Measurements from ENCODE around the gene FGGY. TPM values are rescaled to one million over a fixed set of nuclear protein-coding genes. Genes with fewer than 3 reads are reported as not detected.

The FGGY gene
- total RNA-seq, 1 experiment from 2014 or later, result 6.4 TPM

- Histone ChIP-seq H3K4me3 (ENCODE audit: low read depth, low read length) (no peak overlapping the region), H3K4me1 (no peaks in the 10 kb centered on the region), H3K27me3 (replicated peaks; ENCODE audit: control insufficient read depth, insufficient read depth, low read length) (no peaks in the 10 kb centered on the region), H3K9me3 (no peaks in the 10 kb centered on the region), H3K36me3 (ENCODE audit: control insufficient read depth, insufficient read depth, low read length) (no peaks in the 10 kb centered on the region)
- TF ChIP-seq CTCF (IDR thresholded peaks at IDR 0.05; ENCODE audit: insufficient read depth in 1 of 2, low read depth in 1 of 2, low read length in 1 of 2, severe bottlenecking in 1 of 2, unreplicated experiment in 1 of 2), result no peak
- BruUV-seq (replicated peaks), result no TSS peak
- DNase-seq, result no peak
- ChIA-PET POLR2A (no interaction called here), CTCF (no interaction called here)
- Mint-ChIP-seq H3K36me3 (ENCODE audit: insufficient read depth, unreplicated experiment) (no peaks in the 10 kb centered on the region), H3K27me3 (ENCODE audit: insufficient read depth, unreplicated experiment) (no peaks in the 10 kb centered on the region), H3K4me1 (ENCODE audit: low read depth, unreplicated experiment) (no peaks in the 10 kb centered on the region), H3K27ac (ENCODE audit: unreplicated experiment) (no peak overlapping the region), H3K9me3 (ENCODE audit: unreplicated experiment) (peaks cover 8% of the 10 kb centered on the region), H3K4me3 (ENCODE audit: unreplicated experiment) (no peak overlapping the region)
- intact Hi-C loops (cut with micrococcal nuclease; ENCODE audit: unreplicated experiment), result no loop called here
These were observed 32.6 kb downstream of the FGGY start for GRCh38 chr1:59329412-59330053.

- no peak for DNase-seq
- Histone ChIP-seq H3K4me3 (ENCODE audit: low read depth, low read length) (no peak overlapping the region), H3K27me3 (replicated peaks; ENCODE audit: control insufficient read depth, insufficient read depth, low read length) (no peaks in the 10 kb centered on the region), H3K4me1 (no peaks in the 10 kb centered on the region), H3K9me3 (no peaks in the 10 kb centered on the region), H3K36me3 (ENCODE audit: control insufficient read depth, insufficient read depth, low read length) (no peaks in the 10 kb centered on the region)
- BruUV-seq (replicated peaks), result no TSS peak
- Mint-ChIP-seq H3K27me3 (ENCODE audit: insufficient read depth, unreplicated experiment) (no peaks in the 10 kb centered on the region), H3K27ac (ENCODE audit: unreplicated experiment) (no peak overlapping the region), H3K9me3 (ENCODE audit: unreplicated experiment) (no peaks in the 10 kb centered on the region), H3K36me3 (ENCODE audit: insufficient read depth, unreplicated experiment) (no peaks in the 10 kb centered on the region), H3K4me1 (ENCODE audit: low read depth, unreplicated experiment) (no peaks in the 10 kb centered on the region), H3K4me3 (ENCODE audit: unreplicated experiment) (no peak overlapping the region)
- CTCF ChIA-PET, result no interaction called here
- intact Hi-C loops (cut with micrococcal nuclease; ENCODE audit: unreplicated experiment), result no loop called here
- TF ChIP-seq CTCF (IDR thresholded peaks at IDR 0.05; ENCODE audit: insufficient read depth in 1 of 2, low read depth in 1 of 2, low read length in 1 of 2, severe bottlenecking in 1 of 2, unreplicated experiment in 1 of 2), result no peak
- POLR2A ChIA-PET, result no interaction called here
These were observed 35.1 kb downstream of the FGGY start for GRCh38 chr1:59331686-59332620.

GRCh38 chr1:59332983-59333382 is 36.1 kb downstream of the FGGY start:
- no peaks in the 10 kb centered on the region for H3K36me3 Mint-ChIP-seq (ENCODE audit: insufficient read depth, unreplicated experiment)
- CTCF ChIA-PET, result no interaction called here
- H3K27me3 Mint-ChIP-seq (ENCODE audit: insufficient read depth, unreplicated experiment), result no peaks in the 10 kb centered on the region
- no peaks in the 10 kb centered on the region for H3K9me3 ChIP-seq
- H3K4me3 ChIP-seq (ENCODE audit: low read depth, low read length), result no peak overlapping the region
- no TSS peak for BruUV-seq (replicated peaks)
- intact Hi-C loops (cut with micrococcal nuclease; ENCODE audit: unreplicated experiment), result no loop called here
- H3K4me1 Mint-ChIP-seq (ENCODE audit: low read depth, unreplicated experiment), result no peaks in the 10 kb centered on the region
- H3K27me3 ChIP-seq (replicated peaks; ENCODE audit: control insufficient read depth, insufficient read depth, low read length), result no peaks in the 10 kb centered on the region
- no peak overlapping the region for H3K4me3 Mint-ChIP-seq (ENCODE audit: unreplicated experiment)
- H3K27ac Mint-ChIP-seq (ENCODE audit: unreplicated experiment), result no peak overlapping the region
- TF ChIP-seq CTCF (IDR thresholded peaks at IDR 0.05; ENCODE audit: insufficient read depth in 1 of 2, low read depth in 1 of 2, low read length in 1 of 2, severe bottlenecking in 1 of 2, unreplicated experiment in 1 of 2), result no peak
- H3K36me3 ChIP-seq (ENCODE audit: control insufficient read depth, insufficient read depth, low read length), result no peaks in the 10 kb centered on the region
- no peaks in the 10 kb centered on the region for H3K4me1 ChIP-seq
- POLR2A ChIA-PET, result no interaction called here
- H3K9me3 Mint-ChIP-seq (ENCODE audit: unreplicated experiment), result no peaks in the 10 kb centered on the region
- DNase-seq, result no peak

Measured in Caco-2 (cell line).